Endothelial cell of umbilical vein (primary cell): ENCODE measurements around the gene ZNF534. TPM values are rescaled to one million over a fixed set of nuclear protein-coding genes. Genes with fewer than 3 reads are reported as not detected.

Experiments
- BruUV-seq: library from RNA; stranded (reverse); fragments of 400-500 nt; replicated peaks from 2 replicates; lab custom pipeline; 2021; lab: Mats Ljungman, UMichigan
- CTCF ChIA-PET: fragments of 300-600, 350-600 bp; sonication (Branson Sonifier 250); formaldehyde crosslinking; loops from one replicate; lab custom pipeline; 2021; ENCODE audit warnings: antibody characterized with exemption, inconsistent platforms; lab: Charles Lee
- POLR2A ChIA-PET: fragments of 300-600, 350-600 bp; sonication (Branson Sonifier 250); formaldehyde crosslinking; loops from one replicate; lab custom pipeline; 2021; ENCODE audit warnings: antibody characterized with exemption, inconsistent platforms; lab: Charles Lee
- DNase-seq: peaks from one replicate; pipeline ENCODE4 v3.0.0-alpha.2; 2011; ENCODE audit warnings: low read depth, low spot score
- FAIRE-seq: peaks from 2 replicates; lab custom pipeline; 2011; peaks lifted over from hg19 to GRCh38; lab: Jason Lieb, UNC
- H2AFZ ChIP-seq: 2 replicates; pipeline ENCODE4 v1.6.0; 2012; ENCODE audit warnings: low read depth, low read length, control low read depth, inconsistent platforms
- H3K27ac ChIP-seq: 2 replicates; pipeline ENCODE4 v1.5.1; 2011; ENCODE audit warnings: low read depth, mild to moderate bottlenecking, control low read depth, low read length, moderate library complexity; ENCODE audit not compliant: insufficient read depth
- H3K27me3 ChIP-seq, 2 experiments: 2 replicates each; pipeline versions ENCODE4 v1.6.0 to v1.6.1; 2011; ENCODE audit warnings: low read length in 2 of 2, mixed read lengths in 1 of 2; ENCODE audit not compliant: control insufficient read depth in 2 of 2, insufficient read depth in 2 of 2
- H3K36me3 ChIP-seq, 2 experiments: 2 replicates in 1 of 2; 3 replicates in 1 of 2; pipeline ENCODE4 v1.5.1; 2011; ENCODE audit warnings: low read length in 2 of 2, mild to moderate bottlenecking in 1 of 2, moderate library complexity in 1 of 2; ENCODE audit not compliant: control insufficient read depth in 2 of 2, insufficient read depth in 2 of 2; ENCODE audit errors: extremely low read depth in 1 of 2
- H3K4me1 ChIP-seq: 3 replicates; pipeline ENCODE4 v1.5.1; 2011; ENCODE audit warnings: mild to moderate bottlenecking, low read length; ENCODE audit not compliant: control insufficient read depth, insufficient read depth; ENCODE audit errors: extremely low read depth
- H3K4me2 ChIP-seq: 2 replicates; pipeline ENCODE4 v1.6.1; 2011; ENCODE audit warnings: low read length, control low read depth, mixed read lengths; ENCODE audit not compliant: insufficient read depth
- H3K4me3 ChIP-seq, 3 experiments: fragments of 200-600 bp in 1 of 3; sonication (generic), shearing (Covaris generic) in 1 of 3; replicated peaks in 1 of 3; 2 replicates each; pipeline ENCODE4 v1.5.1; 2011 to 2016; ENCODE audit warnings: control low read depth in 3 of 3, low read length in 3 of 3, mild to moderate bottlenecking in 2 of 3, inconsistent platforms in 1 of 3, low read depth in 1 of 3, moderate library complexity in 1 of 3; ENCODE audit not compliant: insufficient read depth in 1 of 3
- H3K79me2 ChIP-seq: 2 replicates; pipeline ENCODE4 v1.6.0; 2012; ENCODE audit warnings: low read length, inconsistent platforms; ENCODE audit not compliant: control insufficient read depth, insufficient read depth
- H3K9ac ChIP-seq: replicated peaks from 2 replicates; pipeline ENCODE3; 2011; ENCODE audit warnings: low read length, control low read depth; ENCODE audit not compliant: insufficient read depth; ENCODE audit errors: extremely low read depth
- H3K9me1 ChIP-seq: replicated peaks from 3 replicates; pipeline ENCODE4 v1.6.0; 2011; ENCODE audit warnings: mild to moderate bottlenecking, low read length; ENCODE audit not compliant: control insufficient read depth, insufficient read depth; ENCODE audit errors: extremely low read depth
- H3K9me3 ChIP-seq: replicated peaks from 2 replicates; pipeline ENCODE4 v1.5.1; 2012; ENCODE audit warnings: low read length, inconsistent platforms; ENCODE audit not compliant: control insufficient read depth, insufficient read depth
- H4K20me1 ChIP-seq: replicated peaks from 2 replicates; pipeline ENCODE3; 2011; ENCODE audit warnings: mild to moderate bottlenecking, low read length; ENCODE audit not compliant: control insufficient read depth, insufficient read depth; ENCODE audit errors: extremely low read depth
- EZH2 ChIP-seq: IDR thresholded peaks from 2 replicates; pipeline ENCODE4 v1.6.1; 2012; ENCODE audit warnings: borderline replicate concordance, low read depth, mild to moderate bottlenecking, moderate library complexity, low read length, inconsistent platforms; ENCODE audit not compliant: severe bottlenecking
- FOS ChIP-seq: IDR thresholded peaks from 2 replicates; pipeline ENCODE4 v1.6.1; 2011; ENCODE audit warnings: mild to moderate bottlenecking, low read length, moderate library complexity, borderline replicate concordance; ENCODE audit not compliant: insufficient read depth
- GATA2 ChIP-seq: IDR thresholded peaks from 2 replicates; pipeline ENCODE4 v1.7.0; 2011; ENCODE audit warnings: low read depth, mild to moderate bottlenecking, moderate library complexity, mixed read lengths, low read length; ENCODE audit not compliant: insufficient read length, insufficient read depth
- JUN ChIP-seq: IDR thresholded peaks from 2 replicates; pipeline ENCODE4 v1.6.1; 2011; ENCODE audit warnings: borderline replicate concordance, low read depth; ENCODE audit not compliant: insufficient read length, insufficient read depth
- MYC ChIP-seq: IDR thresholded peaks from one replicate; pipeline ENCODE4 v1.6.1; 2011; ENCODE audit warnings: mild to moderate bottlenecking, low read depth, low read length
- POLR2A ChIP-seq: IDR thresholded peaks from 2 replicates; pipeline ENCODE4 v1.6.1; 2012; ENCODE audit warnings: low read depth, mild to moderate bottlenecking, control low read depth, low read length
- POLR2AphosphoS5 ChIP-seq: IDR thresholded peaks from 2 replicates; pipeline ENCODE4 v1.6.1; 2012; ENCODE audit warnings: low read depth, mild to moderate bottlenecking, control low read depth, low read length, moderate library complexity; ENCODE audit not compliant: insufficient read depth
- dilution Hi-C: fragments of 300-500 bp; cut with MboI; formaldehyde crosslinking; loops from one replicate; pipeline ENCODE4 v1.15.0; 2019; ENCODE audit warnings: low sequenced_read_pairs; ENCODE audit not compliant: extremely low pct_ligation_motif_present
- intact Hi-C: fragments of 100-400 bp; cut with micrococcal nuclease; formaldehyde crosslinking; loops from one replicate; pipeline ENCODE4 v1.10.0; 2022
- polyA plus RNA-seq, 4 experiments: library from polyadenylated mRNA; depleted of rRNA in 3 of 4; stranded (reverse) in 3 of 4; unstranded in 1 of 4; fragments of >200 nt; gene quantifications; 2 replicates each; pipeline versions ENCODE4 v1.2.1 to v1.2.3, GENCODE V29; 2011 to 2012; ENCODE audit warnings: missing spikeins in 1 of 4
- total RNA-seq: library from RNA; stranded (reverse); gene quantifications from 2 replicates; pipeline ENCODE4 v1.2.3, GENCODE V29; 2021
- TF ChIP-seq, protein P1 (sequence below): IDR thresholded peaks from 2 replicates; pipeline ENCODE4 v1.6.1; 2011; ENCODE audit not compliant: insufficient read depth, insufficient read length
- TF ChIP-seq, protein P2 (sequence below), 2 donors: IDR thresholded peaks; 1 replicate in 1 of 2; 2 replicates in 1 of 2; pipeline ENCODE4 v1.5.1; 2011; ENCODE audit warnings: low read length in 2 of 2, mild to moderate bottlenecking in 2 of 2, moderate library complexity in 2 of 2, control low read depth in 1 of 2, inconsistent platforms in 1 of 2, low read depth in 1 of 2; ENCODE audit not compliant: insufficient read depth in 1 of 2; ENCODE audit errors: extremely low read depth in 1 of 2

ZNF534 gene
- total and polyA plus RNA-seq, 2 donors (not counting 3 experiments of a cell fraction or from before 2014, with no cell fraction given) = not detected

DNA sequence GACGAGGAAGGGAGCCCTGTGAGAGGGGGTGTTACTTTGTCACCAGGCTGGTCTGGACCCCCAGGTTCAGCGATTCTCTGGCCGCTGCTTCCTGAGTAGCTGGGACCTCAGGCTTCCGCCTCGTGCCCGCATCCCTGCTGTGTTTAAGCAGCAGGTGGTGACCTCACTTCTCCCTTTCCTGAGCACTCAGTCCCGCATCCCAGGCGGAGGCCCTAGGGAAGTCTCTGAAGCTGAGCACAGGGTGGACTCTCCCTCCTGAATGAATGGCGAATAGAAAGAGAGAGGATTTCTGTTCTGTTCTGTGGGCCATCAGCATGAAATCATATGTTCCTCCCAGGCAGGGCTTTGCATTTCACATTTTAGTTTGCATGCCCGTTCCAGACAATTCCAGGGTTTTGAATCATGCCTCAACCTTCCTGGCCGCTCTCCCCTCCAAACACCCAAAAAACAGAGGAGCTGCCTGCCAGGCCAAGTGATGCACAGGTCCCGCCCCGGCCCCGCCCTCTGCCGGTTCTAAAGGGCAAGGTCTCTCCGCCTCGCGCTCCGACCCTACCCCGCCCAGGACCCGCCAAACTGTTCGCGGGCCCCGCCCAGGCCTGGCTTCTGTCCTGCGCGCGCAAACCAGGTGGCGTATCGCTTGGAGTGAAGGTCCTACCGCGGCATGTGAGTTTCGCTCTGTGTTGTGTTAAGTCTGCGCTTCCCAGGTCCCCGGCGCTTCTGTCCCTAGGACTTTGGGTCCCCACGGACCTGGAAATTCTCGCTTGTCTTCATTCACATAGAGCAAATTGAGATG lies 63.4 kb downstream of the ZNF534 start:
- DNase-seq (no peak), FAIRE-seq (no peak)
- ChIA-PET CTCF (no interaction called here), POLR2A (no interaction called here)
- no peaks in the 10 kb centered on the region for H3K79me2 ChIP-seq
- TF ChIP-seq MYC (no peak), GATA2 (no peak), JUN (no peak), EZH2 (no peak), POLR2A (no peak), POLR2AphosphoS5 (no peak), FOS (no peak)
- TF ChIP-seq, protein P1, sequence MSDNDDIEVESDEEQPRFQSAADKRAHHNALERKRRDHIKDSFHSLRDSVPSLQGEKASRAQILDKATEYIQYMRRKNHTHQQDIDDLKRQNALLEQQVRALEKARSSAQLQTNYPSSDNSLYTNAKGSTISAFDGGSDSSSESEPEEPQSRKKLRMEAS = no peak
- TF ChIP-seq, protein P2, sequence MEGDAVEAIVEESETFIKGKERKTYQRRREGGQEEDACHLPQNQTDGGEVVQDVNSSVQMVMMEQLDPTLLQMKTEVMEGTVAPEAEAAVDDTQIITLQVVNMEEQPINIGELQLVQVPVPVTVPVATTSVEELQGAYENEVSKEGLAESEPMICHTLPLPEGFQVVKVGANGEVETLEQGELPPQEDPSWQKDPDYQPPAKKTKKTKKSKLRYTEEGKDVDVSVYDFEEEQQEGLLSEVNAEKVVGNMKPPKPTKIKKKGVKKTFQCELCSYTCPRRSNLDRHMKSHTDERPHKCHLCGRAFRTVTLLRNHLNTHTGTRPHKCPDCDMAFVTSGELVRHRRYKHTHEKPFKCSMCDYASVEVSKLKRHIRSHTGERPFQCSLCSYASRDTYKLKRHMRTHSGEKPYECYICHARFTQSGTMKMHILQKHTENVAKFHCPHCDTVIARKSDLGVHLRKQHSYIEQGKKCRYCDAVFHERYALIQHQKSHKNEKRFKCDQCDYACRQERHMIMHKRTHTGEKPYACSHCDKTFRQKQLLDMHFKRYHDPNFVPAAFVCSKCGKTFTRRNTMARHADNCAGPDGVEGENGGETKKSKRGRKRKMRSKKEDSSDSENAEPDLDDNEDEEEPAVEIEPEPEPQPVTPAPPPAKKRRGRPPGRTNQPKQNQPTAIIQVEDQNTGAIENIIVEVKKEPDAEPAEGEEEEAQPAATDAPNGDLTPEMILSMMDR (IDR thresholded peaks at IDR 0.05; ENCODE audit: extremely low read depth in 1 of 2, insufficient read depth in 1 of 2, low read depth in 1 of 2, low read length in 2 of 2) = no peak
- no peak overlapping the region for H3K9ac ChIP-seq
- H3K9me3 ChIP-seq = no peaks in the 10 kb centered on the region
- H3K4me3 ChIP-seq = no peak overlapping the region
- intact Hi-C loops = no loop called here
- H3K9me1 ChIP-seq = no peaks in the 10 kb centered on the region
- no TSS peak for BruUV-seq
- no peak overlapping the region for H2AFZ ChIP-seq
- H3K4me1 ChIP-seq = no peaks in the 10 kb centered on the region
- no peak overlapping the region for H3K4me2 ChIP-seq
- no peaks in the 10 kb centered on the region for H3K27me3 ChIP-seq
- dilution Hi-C loops = no loop called here
- no peaks in the 10 kb centered on the region for H3K36me3 ChIP-seq
- no peak overlapping the region for H3K27ac ChIP-seq
- H4K20me1 ChIP-seq = no peaks in the 10 kb centered on the region
